GM12878 (cell line): ENCODE data around the gene ANKIB1. TPM values are rescaled to one million over a fixed set of nuclear protein-coding genes. Genes with fewer than 3 reads are reported as not detected.

Source experiments
- ATAC-seq: fragments of 200-7000 bp; cut with Tn5 transposase; 3 replicates; pipeline ENCODE4 v1.9.1; 2020; ENCODE audit warnings: mild to moderate bottlenecking, moderate library complexity
- BruUV-seq: library from RNA; stranded (reverse); fragments of 400-500 nt; replicated peaks from 2 replicates; lab custom pipeline; 2021; lab: Mats Ljungman, UMichigan
- CTCF ChIA-PET: fragments of 300-600 bp; sonication (Branson Sonifier 250); formaldehyde crosslinking; extraction: SDS; loops from one replicate; lab custom pipeline; 2021; ENCODE audit warnings: inconsistent platforms; lab: Yijun Ruan, JAX
- POLR2A ChIA-PET: fragments of 350-600 bp; formaldehyde crosslinking; extraction: SDS; loops from one replicate; lab custom pipeline; 2021; ENCODE audit warnings: inconsistent platforms; lab: Charles Lee
- RAD21 ChIA-PET: fragments of 300-600 bp; sonication (Branson Sonifier 250); formaldehyde crosslinking; loops from one replicate; lab custom pipeline; 2023; ENCODE audit warnings: antibody characterized with exemption; ENCODE audit not compliant: unreplicated experiment; lab: Charles Lee
- SMC1A ChIA-PET: fragments of 300-600 bp; sonication (Branson Sonifier 250); formaldehyde crosslinking; loops from one replicate; lab custom pipeline; 2023; ENCODE audit not compliant: unreplicated experiment, uncharacterized antibody; lab: Charles Lee
- DNase-seq: peaks from one replicate; pipeline ENCODE4 v3.0.0-alpha.2; 2011; ENCODE audit warnings: low read depth, low spot score
- FAIRE-seq: peaks from 3 replicates; lab custom pipeline; 2011; peaks lifted over from hg19 to GRCh38; lab: Jason Lieb, UNC
- H2AFZ ChIP-seq: 2 replicates; pipeline ENCODE4 v1.6.0; 2011; ENCODE audit warnings: low read depth, low read length, control low read depth; ENCODE audit not compliant: control insufficient read depth
- H3K27ac ChIP-seq: 2 replicates; pipeline ENCODE4 v1.5.1; 2011; ENCODE audit warnings: control low read depth; ENCODE audit not compliant: control insufficient read depth, insufficient read depth
- H3K27me3 ChIP-seq, 2 experiments: replicated peaks in 1 of 2; 2 replicates each; pipeline versions ENCODE4 v1.6.0 to v1.6.1; 2011; ENCODE audit warnings: low read length in 1 of 2; ENCODE audit not compliant: control insufficient read depth in 2 of 2, insufficient read depth in 2 of 2
- H3K36me3 ChIP-seq, 2 experiments: 2 replicates each; pipeline ENCODE4 v1.5.1; 2011; ENCODE audit warnings: low read length in 1 of 2; ENCODE audit not compliant: control insufficient read depth in 2 of 2, insufficient read depth in 2 of 2
- H3K4me1 ChIP-seq: 2 replicates; pipeline ENCODE4 v1.6.1; 2011; ENCODE audit warnings: mild to moderate bottlenecking, low read length, moderate library complexity, mixed read lengths; ENCODE audit not compliant: control insufficient read depth, insufficient read depth
- H3K4me2 ChIP-seq: 2 replicates; pipeline ENCODE4 v1.6.0; 2011; ENCODE audit warnings: control low read depth; ENCODE audit not compliant: control insufficient read depth, insufficient read depth
- H3K4me3 ChIP-seq: fragments of 200-600 bp; sonication (generic); 2 replicates; pipeline ENCODE4 v1.5.1; 2016
- H3K79me2 ChIP-seq: 2 replicates; pipeline ENCODE4 v1.6.0; 2011; ENCODE audit warnings: low read length; ENCODE audit not compliant: control insufficient read depth, insufficient read depth
- H3K9ac ChIP-seq: 2 replicates; pipeline ENCODE4 v1.8.0; 2011; ENCODE audit warnings: low read length, control low read depth, mixed read lengths; ENCODE audit not compliant: control insufficient read depth, insufficient read depth
- H3K9me3 ChIP-seq: replicated peaks from 3 replicates; pipeline ENCODE4 v1.5.1; 2011; ENCODE audit warnings: mild to moderate bottlenecking, low read length; ENCODE audit not compliant: control insufficient read depth, insufficient read depth
- H4K20me1 ChIP-seq: 2 replicates; pipeline ENCODE4 v1.6.0; 2011; ENCODE audit not compliant: control insufficient read depth, insufficient read depth
- ASH2L ChIP-seq: fragments of 300-600, 200-600 bp; sonication (generic); IDR thresholded peaks from 2 replicates; pipeline ENCODE4 v1.6.1; 2017; ENCODE audit warnings: low read depth, mild to moderate bottlenecking, borderline replicate concordance
- BCL3 ChIP-seq: IDR thresholded peaks from 2 replicates; pipeline ENCODE4 v1.6.1; 2011; ENCODE audit warnings: borderline replicate concordance, low read depth, mild to moderate bottlenecking, moderate library complexity, low read length; ENCODE audit not compliant: insufficient read depth, poor library complexity, severe bottlenecking
- IKZF2 ChIP-seq, 2 experiments: fragments of 450-650 bp; IDR thresholded peaks; 2 replicates each; pipeline ENCODE4 v1.6.1; 2017; ENCODE audit warnings: mild to moderate bottlenecking in 2 of 2, moderate library complexity in 2 of 2
- NFYB ChIP-seq: IDR thresholded peaks from 2 replicates; pipeline ENCODE4 v1.6.1; 2011; ENCODE audit warnings: low read depth, mild to moderate bottlenecking, low read length, improper control_type of control experiment, moderate library complexity; ENCODE audit not compliant: insufficient read depth
- PKNOX1 ChIP-seq: fragments of 450-650 bp; IDR thresholded peaks from 2 replicates; pipeline ENCODE4 v1.6.1; 2016; ENCODE audit warnings: mild to moderate bottlenecking
- POLR2AphosphoS2 ChIP-seq: IDR thresholded peaks from 2 replicates; pipeline ENCODE4 v1.6.1; 2011; ENCODE audit warnings: low read depth, mild to moderate bottlenecking, low read length, improper control_type of control experiment, moderate library complexity
- RAD51 ChIP-seq: fragments of 450-650 bp; IDR thresholded peaks from 2 replicates; pipeline ENCODE4 v1.6.1; 2016; ENCODE audit warnings: moderate library complexity, mild to moderate bottlenecking, inconsistent platforms
- SMC3 ChIP-seq: IDR thresholded peaks from 2 replicates; pipeline ENCODE4 v1.6.1; 2011; ENCODE audit warnings: low read length, improper control_type of control experiment, borderline replicate concordance
- SREBF2 ChIP-seq: IDR thresholded peaks from 2 replicates; pipeline ENCODE4 v1.6.1; 2012; ENCODE audit warnings: mild to moderate bottlenecking, low read length
- YY1 ChIP-seq: IDR thresholded peaks from 2 replicates; pipeline ENCODE4 v1.6.1; 2011; ENCODE audit warnings: low read depth, mild to moderate bottlenecking, low read length
- ZNF24 ChIP-seq: fragments of 450-650 bp; IDR thresholded peaks from 2 replicates; pipeline ENCODE4 v1.6.1; 2017; ENCODE audit warnings: antibody characterized with exemption, mild to moderate bottlenecking
- WGBS: methylation state at CpG from one replicate; pipeline ENCODE4 v1.1.6; 2016; ENCODE audit warnings: low lambda C conversion rate; ENCODE audit not compliant: insufficient replicate concordance, insufficient coverage; ENCODE audit errors: missing lambda C conversion rate; 5-methylcytosine and 5-hydroxymethylcytosine counted together
- in situ Hi-C: fragments of 300-500 bp; cut with MboI; formaldehyde crosslinking; loops from 9 replicates; pipeline ENCODE4 v1.14.3; 2018; ENCODE audit warnings: mixed read lengths
- intact Hi-C: fragments of 100-400 bp; cut with micrococcal nuclease; formaldehyde crosslinking; loops from one replicate; pipeline ENCODE4 v1.14.2; 2022; ENCODE audit not compliant: unreplicated experiment
- polyA plus RNA-seq, 11 experiments: library from polyadenylated mRNA; depleted of rRNA in 4 of 11; unstranded in 6 of 11; stranded (reverse) in 5 of 11; fragments of >200 nt; fragmentation: Nextera tagmentation in 4 of 11; fragmentation: Illumina TruSeq in 1 of 11; extraction: Ambion mirVana in 4 of 11; extraction: Trizol in 1 of 11; gene quantifications; 1 replicate in 1 of 11; 2 replicates in 10 of 11; pipeline versions ENCODE4 v1.2.1 to v1.2.3, GENCODE V29; 2011 to 2016; ENCODE audit warnings: inconsistent platforms in 2 of 11, missing spikeins in 2 of 11, low read depth in 1 of 11
- total RNA-seq, 4 experiments: library from RNA; depleted of rRNA in 3 of 4; stranded (reverse); fragments of >200 nt in 3 of 4; fragmentation: Illumina TruSeq in 1 of 4; extraction: Trizol in 1 of 4; gene quantifications; 2 replicates each; pipeline versions ENCODE4 v1.2.1 to v1.2.3, GENCODE V29; 2013 to 2021

ANKIB1 gene
- total and polyA plus RNA-seq, 10 of the 15 experiments (the other 5 are each of a cell fraction or from before 2014, with no cell fraction given) = 9.0 to 54.0 (median 21.9) TPM

GRCh38 chr7:92412745-92413144 is 167.0 kb downstream of the ANKIB1 start (continued):
- TF ChIP-seq ZNF24 = no peak
- no peak for TF ChIP-seq SMC3
- TF ChIP-seq NFYB = no peak

GRCh38 chr7:92413550-92413949 is 167.8 kb downstream of the ANKIB1 start:
- H3K79me2 ChIP-seq = no peaks in the 10 kb centered on the region
- in situ Hi-C loops (no loop called here), intact Hi-C loops (no loop called here)
- no peaks in the 10 kb centered on the region for H4K20me1 ChIP-seq
- H2AFZ ChIP-seq = no peak overlapping the region
- H3K27me3 ChIP-seq = no peaks in the 10 kb centered on the region
- WGBS = 41% methylated on average over 5 of the region's 5 CpGs
- no TSS peak for BruUV-seq
- H3K4me3 ChIP-seq = no peak overlapping the region
- ChIA-PET RAD21 (interaction anchor here (0.6 to 1.0 kb wide), 2 partner anchors 9 to 20 kb away, joined by 4 read pairs; no protein-coding TSS in a partner anchor), SMC1A (interaction anchor here (1.0 kb wide), 1 partner anchor 167 kb away, joined by 3 read pairs; no protein-coding TSS in a partner anchor), CTCF (interaction anchor here (1.2 to 5.6 kb wide), 3 partner anchors 11 to 48 kb away, joined by 3 to 35 read pairs (median 12); partner anchors contain the start of gene GATAD1), POLR2A (interaction anchor here (1.1 kb wide), 1 partner anchor 11 kb away, joined by 3 read pairs; no protein-coding TSS in a partner anchor)
- TF ChIP-seq YY1 (no peak), POLR2AphosphoS2 (no peak), RAD51 (no peak), IKZF2 (IDR thresholded peaks at IDR 0.05) (no peak), BCL3 (no peak), PKNOX1 (no peak), SREBF2 (no peak), ASH2L (no peak)
- DNase-seq = no peak
- no peaks in the 10 kb centered on the region for H3K9me3 ChIP-seq
- H3K4me1 ChIP-seq = no peaks in the 10 kb centered on the region
- no peak for ATAC-seq
- H3K36me3 ChIP-seq = no peaks in the 10 kb centered on the region
- H3K4me2 ChIP-seq = no peak overlapping the region
- no peak for FAIRE-seq
- H3K9ac ChIP-seq = no peak overlapping the region
- no peak overlapping the region for H3K27ac ChIP-seq
